NCI-H2196 treated with DMSO at 0.1 percent for 48 hours (cell line): ENCODE data around the gene CARMIL1.

Experiments used
- DNase-seq: peaks from one replicate; lab custom pipeline; 2025; ENCODE audit not compliant: unreplicated experiment; lab: John Stamatoyannopoulos, UW

CARMIL1 gene

DNA sequence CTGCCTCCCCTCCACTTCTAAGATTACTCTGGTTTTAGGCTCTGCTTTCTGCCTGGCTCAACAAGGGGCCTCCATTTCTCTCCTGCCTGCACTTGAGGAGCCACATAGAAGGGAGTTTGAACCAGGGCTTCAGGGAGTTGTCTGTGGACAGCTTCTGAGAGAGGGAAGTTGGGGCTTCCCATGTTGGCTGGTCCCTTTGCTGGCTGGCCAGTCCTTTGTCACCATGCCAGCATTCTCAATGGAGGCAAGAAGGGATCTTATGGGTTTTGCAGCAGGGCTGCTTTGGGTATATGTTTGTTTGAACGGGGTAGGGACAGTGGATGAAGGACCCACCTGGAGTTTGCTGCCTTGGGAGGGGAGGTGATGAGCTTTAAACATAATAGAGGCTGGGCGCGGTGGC is 124.9 kb downstream of the CARMIL1 start:
- DNase-seq = no peak

DNA sequence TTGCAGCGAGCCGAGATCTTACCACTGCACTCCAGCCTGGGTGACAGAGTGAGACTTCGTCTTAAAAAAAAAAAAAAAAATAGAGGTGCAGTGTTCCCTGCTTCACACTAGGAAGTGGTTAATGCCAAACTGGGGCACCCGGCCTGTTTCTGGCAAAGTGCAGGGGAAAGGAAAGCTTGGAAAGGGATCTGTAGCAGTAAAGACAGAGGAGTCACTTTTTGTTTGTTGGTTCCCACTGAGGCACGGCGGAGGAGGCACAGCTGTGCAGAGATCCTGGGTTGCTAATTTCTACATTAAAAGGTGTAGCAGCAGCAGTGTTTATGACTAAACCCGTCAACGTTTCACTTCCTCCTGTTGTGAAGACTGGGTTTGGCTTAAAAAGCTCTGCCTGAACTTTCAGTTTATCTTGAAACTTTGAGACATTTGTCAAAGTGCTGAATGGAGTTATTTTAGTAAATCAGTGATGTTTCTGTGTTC is 125.6 kb downstream of the CARMIL1 start:
- DNase-seq = no peak

DNA sequence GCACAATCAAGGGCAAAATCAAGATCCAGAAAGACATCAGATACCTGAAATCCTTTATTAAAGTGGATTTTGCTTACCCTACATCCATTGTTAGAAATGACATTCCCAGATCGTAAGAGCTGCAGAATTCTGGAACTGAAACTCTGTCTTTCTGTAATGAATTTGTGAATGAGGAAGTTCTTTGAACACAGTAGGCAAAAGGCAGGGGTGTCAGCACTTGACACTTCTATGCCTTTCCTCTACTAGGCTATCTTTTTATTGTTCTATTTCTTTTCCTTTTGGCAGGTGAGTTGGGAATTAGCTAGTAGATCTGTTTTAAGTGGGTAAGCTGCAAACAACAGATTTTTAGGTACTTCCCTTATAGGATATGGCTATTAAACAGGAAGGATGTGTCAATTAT is 126.3 kb downstream of the CARMIL1 start:
- no peak for DNase-seq

DNA sequence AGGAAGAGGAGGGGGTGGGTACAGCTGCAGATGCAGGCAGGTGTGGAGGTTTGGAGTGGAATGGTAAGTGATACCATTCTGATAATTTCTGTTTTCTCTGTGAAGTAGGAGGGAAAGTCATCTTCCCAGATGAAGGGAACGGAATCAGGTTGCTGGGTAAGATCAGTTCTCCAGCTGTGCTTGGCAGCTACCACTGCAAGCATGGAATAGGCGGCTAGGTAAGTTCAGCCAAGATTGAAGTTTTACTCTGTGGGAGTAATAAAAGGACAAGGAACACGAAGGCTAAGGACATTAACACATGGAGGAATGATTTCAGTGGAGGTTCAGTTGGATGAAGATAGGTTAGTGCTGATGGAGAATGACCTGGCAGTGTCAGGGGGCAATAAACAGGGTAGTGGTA is 128.3 kb downstream of the CARMIL1 start:
- no peak for DNase-seq

DNA sequence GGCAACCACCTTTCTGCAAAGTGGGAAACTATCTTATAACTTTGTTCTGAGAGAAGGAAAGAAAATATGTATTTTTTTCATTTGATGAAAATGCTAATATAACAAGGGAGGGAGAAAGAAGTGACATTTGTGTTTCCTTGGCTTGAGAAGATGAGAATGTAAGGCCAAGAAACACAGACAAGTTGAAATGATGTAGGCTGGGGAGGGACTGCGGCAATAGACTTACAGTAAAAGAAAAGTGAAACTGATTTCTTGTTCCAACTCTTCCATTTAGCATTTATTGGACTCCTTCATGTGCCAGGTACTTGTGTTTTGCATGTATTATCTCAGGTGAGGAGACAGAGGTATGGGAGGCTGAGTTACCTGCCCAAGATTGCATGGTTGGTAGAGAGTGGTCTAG is 130.9 kb downstream of the CARMIL1 start:
- DNase-seq = no peak

DNA sequence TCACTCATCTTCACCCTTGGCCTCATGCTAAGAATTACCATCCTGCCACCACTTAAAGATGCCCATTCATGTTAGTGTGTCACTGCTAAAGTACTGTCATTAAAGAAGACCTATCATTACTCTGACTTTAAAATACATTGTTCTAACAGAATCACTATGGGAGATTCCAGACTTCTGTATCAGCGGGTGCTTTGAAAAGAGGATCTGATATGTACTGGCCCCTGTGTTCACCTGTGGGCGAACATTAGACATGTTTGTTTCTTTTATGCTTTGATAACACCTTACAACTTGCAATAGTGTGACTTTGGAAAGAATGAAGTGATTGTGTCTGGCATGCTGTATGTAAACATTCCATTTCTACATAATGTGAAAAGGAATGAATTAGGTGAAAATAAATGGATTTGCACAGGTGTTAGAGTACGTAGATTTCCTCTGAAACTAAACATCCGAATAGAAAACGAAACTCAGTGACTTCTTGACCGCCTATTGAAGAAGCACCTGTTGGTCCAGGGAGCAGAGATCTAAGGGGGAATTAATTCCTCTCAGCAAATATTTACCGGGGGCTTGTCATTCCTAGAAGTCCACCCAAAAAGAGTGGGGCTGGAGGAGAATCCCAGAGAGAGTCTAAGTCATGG is 132.3 kb downstream of the CARMIL1 start:
- no peak for DNase-seq

DNA sequence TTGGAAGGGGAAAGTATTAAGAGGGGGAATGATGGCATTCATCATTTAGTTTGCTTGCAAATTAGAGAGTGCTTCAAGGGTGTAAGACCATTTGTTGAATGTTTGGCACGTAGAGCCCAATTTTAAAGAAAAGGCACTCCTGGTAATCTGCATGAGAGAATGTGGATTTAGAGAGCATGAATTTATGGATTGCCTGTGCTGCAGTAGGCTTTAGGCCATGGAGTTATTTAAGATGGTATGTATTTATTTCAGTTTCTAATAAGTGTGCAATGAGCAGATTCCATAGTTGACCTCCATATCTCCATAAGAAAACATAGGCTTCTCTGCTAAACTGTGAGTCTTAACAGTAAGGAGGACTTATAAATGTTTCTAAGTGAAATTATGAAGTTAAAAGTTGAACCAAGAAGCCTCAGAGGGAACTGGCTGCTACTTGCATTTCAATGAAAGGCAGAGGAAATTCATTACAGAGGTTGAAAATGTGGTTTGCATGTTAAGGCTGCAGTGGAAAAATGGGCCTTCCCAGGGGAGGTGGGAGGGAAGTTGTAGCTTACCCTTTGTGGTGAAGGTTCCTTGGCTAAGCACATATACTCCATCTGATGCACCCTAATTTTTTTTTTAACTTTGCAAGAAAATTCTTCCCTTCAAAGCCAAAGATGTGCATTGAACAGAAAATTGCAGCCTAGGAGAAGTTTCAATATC is 134.2 kb downstream of the CARMIL1 start:
- DNase-seq = no peak

DNA sequence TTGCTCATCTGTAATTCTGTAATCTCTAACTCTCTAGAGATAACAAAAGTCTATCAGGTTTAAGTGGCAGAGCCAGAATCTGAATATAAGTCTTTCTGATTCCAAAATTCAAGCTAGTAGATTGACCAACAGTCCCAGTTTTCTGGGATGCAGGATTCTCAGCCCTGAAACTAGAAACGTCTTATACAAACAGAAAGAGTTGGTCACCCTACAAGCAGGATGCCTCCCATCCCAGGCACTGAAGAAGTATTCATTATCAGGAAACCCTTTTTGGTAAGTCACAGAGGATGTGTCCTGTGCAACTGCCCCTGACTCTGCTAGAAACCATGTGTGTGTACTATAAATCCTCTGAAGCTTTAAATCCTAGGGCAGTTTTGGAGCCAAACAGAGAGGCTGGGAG is 135.0 kb downstream of the CARMIL1 start:
- DNase-seq = no peak

DNA sequence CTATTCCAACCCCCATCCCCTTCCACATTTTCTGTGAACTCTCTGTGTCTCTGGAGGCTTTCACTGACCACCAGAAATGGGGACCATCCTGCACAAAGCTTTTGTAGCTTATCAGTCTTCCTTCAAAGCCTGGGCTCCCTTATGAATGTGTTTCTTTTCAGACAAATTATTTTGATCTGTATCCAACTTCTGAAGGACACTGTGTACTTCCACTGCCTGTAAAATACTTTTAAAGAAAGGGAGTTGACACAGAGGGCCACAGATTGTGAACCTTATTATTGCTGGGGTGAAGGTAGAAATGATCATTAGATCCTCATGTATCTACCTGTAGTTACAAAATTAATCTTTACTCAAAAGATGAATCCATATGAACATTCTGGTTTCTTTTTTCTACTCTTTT is 135.6 kb downstream of the CARMIL1 start:
- no peak for DNase-seq

DNA sequence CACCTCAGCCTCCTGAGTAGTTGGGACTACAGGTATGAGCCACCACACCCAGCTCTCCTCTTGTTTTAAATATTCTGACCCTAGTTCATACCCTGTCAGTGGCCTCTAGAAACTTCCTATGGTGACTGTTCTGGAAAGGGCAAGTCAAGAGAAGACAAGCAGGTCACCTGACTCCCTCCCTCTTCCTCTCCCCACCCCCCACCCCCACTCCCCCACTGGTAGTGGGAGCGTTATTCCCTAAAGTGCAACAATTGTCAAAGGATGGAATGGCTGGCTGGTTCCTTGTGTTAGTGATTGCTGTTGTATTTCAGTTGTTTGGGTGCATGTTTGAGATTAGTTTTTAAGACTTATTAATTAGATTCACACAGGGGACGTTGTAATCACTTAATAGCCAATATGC is 136.1 kb downstream of the CARMIL1 start:
- DNase-seq = no peak

DNA sequence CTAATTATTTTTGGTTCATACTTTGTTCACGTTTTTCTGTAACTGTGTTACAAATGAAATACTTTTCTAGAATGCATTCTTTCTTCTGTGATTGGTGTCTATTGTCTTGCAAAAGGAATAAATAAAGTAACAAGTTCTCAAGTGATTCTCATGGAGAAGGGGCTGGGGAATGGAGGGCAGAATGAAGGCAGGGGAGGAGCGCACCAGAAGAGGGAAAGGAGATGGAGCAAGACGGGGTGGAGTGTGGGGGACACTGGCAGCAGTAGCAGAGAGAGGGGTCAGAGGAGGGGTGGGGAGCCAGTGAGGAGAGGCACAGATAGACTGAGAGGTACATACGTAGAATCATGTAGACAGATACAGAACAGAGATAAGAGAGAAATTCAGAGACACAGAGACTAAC is 136.5 kb downstream of the CARMIL1 start:
- no peak for DNase-seq

DNA sequence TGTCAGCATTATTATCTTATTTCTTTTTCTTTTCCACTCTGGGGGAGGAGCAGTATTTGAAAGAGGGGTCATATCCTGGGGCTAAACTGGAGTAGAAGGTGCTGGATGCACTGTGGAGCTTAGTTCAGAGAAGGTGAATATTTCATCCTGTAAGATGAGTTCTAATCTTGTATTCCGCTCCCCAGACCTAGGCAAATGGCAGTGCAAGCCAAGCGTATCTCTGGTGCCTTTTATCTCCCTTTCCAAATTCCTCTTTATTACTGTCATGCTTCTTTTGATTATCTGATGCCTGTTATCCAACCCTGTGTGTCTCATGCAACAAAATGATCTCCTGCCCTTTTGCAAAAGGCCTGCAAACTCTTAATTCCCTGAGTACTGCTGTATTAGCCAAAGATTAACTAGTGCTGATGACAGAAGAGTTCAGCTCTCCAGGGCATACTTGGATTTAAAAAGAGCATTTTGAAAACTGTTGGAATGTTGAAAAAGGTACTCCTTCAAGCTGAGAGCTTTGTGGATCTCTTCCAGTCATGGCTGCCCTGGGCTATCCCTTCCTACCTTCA is 138.0 kb downstream of the CARMIL1 start:
- no peak for DNase-seq

DNA sequence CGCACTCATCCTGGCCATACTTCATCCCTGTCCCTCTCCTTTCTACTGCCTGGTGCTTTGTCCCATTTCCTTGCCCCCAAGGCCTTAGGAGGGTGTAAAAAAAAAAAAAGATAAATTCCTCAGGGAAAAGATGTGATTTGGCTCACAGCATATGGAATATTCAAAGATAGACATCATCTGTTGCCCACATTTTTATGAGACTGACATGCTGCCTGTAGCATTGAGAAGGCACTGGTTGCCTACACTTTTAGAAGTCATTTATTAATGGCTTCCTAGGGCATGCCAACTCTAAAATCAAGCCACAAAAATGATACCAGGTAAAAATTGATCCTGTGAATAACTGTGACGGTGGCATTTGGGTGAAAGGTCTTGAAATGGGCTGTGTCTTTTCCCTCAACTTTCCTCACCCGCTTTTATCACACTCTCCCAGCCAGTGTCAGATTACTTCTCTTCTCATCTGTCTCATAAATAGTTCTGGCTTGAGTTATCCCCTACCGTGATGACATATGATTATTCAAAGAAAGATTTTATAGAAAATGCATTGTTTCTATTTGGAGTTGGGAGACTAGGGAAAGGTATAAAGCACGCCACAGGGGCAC is 139.4 kb downstream of the CARMIL1 start:
- no peak for DNase-seq

DNA sequence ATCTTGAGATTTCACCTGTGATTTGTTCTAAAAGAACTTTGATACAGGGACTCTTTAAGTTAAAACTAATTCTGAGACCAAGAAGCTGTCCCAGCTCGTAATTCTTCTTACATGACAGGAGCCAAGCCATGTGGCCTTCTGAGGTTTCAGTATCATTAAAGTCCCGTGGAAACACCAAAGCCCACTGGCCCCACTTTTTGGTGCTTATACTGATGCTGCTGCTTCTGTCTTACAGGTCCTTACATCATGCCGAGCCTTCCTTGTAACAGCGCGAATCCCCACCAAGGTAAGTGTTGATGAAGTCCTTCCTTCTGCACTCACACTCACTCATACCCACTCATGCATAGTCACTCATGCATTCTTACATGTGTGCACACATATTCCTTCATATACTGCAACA is 140.7 kb downstream of the CARMIL1 start:
- no peak for DNase-seq

DNA sequence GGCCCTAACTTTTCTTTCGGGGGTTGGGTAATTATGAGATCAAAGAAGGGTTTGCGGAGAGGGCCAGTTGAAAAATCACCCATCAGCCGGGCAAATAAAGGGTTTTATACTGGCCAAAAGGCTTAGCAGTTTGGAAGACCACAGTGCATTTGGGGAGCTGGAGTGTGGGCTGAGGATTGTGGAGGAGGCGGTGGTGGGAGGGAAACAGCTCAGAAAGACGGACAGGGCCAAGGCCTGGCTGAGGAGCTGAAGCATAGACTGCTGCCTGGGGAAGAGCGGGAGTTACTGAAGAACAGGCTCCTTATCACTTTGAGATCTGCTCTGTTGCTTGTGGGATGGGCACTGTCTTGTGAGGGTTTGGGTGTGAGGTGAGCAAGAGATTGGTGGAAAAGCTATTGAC is 144.2 kb downstream of the CARMIL1 start:
- DNase-seq = no peak

DNA sequence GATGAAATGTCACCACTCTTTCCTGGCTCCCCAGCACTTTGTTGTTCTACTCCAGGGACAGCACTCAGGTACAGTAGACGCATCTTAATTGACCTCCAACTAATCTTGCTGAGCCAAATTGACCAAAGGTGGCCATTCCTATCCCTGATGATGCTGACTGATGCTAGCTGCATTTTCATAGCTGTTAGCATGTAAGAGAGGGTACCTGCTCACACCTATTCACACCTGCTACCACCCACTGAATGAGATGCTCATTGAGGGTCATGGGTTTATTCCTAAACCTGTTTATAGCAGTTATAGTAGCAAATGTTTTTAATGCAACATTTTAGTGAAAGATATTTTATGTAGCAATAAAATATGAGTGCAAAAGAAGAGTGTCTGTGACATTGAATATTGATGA is 145.1 kb downstream of the CARMIL1 start:
- no peak for DNase-seq

DNA sequence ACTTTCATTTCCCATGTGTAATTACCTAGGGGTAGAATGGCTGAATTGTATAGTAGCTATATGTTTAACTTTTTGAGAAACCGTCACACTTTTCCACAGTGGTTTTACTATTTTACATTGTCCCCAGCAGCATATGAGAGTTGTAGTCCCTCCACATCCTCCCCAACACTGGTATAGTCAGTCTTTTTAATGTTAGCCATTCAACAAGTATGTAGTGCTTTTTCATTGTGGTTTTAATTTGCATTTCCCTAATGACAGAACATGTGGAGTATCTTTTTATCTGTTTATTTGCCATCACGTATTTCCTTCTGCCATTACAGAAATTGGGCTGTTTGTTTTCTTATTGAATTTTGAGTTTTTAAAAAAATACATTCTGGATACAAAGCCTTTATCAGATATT is 148.4 kb downstream of the CARMIL1 start:
- DNase-seq = no peak

DNA sequence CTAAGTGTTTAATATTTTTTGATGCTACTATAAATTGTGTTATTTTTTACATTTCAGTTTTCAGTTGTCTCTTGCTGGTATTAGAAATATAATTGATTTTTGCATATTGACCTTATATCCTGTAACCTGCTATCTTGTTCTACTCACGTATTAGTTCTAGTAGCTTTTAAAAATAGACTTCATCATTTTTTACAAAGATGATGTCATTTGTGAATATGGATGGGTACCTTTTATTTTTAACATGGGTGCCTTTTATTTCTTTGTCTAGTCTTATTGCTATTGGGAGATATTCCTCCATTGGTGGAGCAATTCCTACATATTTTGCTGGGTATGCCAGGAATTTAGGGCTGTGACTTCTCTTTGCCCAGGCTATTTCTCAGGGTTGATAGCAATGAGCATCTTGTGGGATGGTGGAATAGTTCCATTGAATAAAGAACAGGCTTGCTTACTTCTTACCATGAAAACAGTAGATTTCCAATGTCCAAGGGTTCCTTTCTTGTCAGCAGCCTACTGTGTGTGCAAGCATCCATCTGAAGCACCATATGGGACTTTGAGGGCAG is 149.7 kb downstream of the CARMIL1 start:
- DNase-seq = no peak

DNA sequence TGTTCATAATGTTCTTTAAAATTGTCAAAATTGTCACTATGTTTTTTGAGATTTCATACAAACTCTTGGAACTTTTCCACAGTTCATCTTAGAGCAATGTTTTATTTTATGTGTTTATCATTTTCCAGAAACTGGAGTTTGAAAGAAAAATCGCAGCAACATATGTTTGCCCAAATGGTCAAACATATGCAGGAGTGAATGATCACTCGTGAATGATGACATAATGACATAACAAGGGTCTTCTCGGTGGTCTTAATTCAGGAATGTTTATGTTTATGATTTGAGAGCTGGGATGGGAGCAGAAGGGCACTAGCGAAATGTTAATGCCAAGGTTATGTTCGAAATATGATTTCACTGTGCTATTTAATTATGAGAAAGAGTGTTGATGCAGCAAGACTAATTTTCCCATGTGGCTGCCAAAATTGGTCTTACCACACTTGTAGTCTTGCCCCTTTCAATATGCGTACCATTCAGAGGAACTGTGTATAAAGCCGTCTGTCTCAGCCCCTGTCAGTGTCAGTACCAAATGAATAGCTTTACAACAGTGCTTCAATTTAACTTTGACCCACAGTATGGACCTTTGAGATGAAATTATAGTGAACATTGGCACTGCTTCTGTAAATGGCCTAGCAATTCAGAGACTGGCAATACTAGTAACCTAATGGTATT is 152.3 kb downstream of the CARMIL1 start:
- no peak for DNase-seq

DNA sequence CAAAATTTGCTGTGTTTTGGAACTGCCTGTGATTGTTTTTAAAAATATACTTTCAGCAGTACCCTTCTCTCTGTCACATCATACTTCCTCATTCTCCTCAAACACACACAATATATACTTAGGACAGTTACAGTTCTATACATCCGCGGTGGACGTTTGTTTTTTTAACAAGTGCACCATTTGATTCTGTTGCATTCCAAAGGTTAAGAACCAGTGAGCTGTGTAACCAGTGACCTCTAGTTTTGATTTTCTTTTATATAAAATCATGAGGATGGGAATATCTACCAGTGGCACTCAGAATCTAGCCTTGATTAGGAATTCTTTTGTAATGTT is 152.8 kb downstream of the CARMIL1 start:
- no peak for DNase-seq

DNA sequence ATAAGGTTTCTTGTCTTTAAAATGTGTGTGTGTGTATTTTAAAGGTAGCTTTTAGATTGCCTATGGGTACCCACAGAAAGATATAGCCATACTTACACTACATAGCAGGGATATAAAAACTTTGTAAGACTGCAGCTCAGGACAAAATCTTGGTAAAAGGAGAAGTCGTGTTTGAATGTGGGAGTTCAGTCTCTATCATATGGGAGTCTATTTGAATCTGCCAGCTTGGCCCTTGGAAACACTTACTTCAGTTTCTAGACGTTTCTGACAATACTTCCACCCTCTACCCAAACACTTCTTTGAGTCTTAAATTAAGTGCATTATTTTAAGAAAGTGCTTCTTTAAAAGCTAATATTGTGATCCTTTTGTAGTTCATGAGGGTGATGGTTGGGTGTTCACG is 155.7 kb downstream of the CARMIL1 start:
- no peak for DNase-seq
